GM12878 (cell line): ENCODE results near the gene CACNG4. TPM values are rescaled to one million over a fixed set of nuclear protein-coding genes. Genes with fewer than 3 reads are reported as not detected.
A peak's percentile ranks its signal among the peaks of the same experiment; 100 is the strongest.

Experiments used
- ATAC-seq: fragments of 200-7000 bp; cut with Tn5 transposase; 3 replicates; pipeline ENCODE4 v1.9.1; 2020; ENCODE audit warnings: mild to moderate bottlenecking, moderate library complexity
- BruUV-seq: library from RNA; stranded (reverse); fragments of 400-500 nt; replicated peaks from 2 replicates; lab custom pipeline; 2021; lab: Mats Ljungman, UMichigan
- CTCF ChIA-PET: fragments of 300-600 bp; sonication (Branson Sonifier 250); formaldehyde crosslinking; extraction: SDS; loops from one replicate; lab custom pipeline; 2021; ENCODE audit warnings: inconsistent platforms; lab: Yijun Ruan, JAX
- POLR2A ChIA-PET: fragments of 350-600 bp; formaldehyde crosslinking; extraction: SDS; loops from one replicate; lab custom pipeline; 2021; ENCODE audit warnings: inconsistent platforms; lab: Charles Lee
- RAD21 ChIA-PET: fragments of 300-600 bp; sonication (Branson Sonifier 250); formaldehyde crosslinking; loops from one replicate; lab custom pipeline; 2023; ENCODE audit warnings: antibody characterized with exemption; ENCODE audit not compliant: unreplicated experiment; lab: Charles Lee
- SMC1A ChIA-PET: fragments of 300-600 bp; sonication (Branson Sonifier 250); formaldehyde crosslinking; loops from one replicate; lab custom pipeline; 2023; ENCODE audit not compliant: unreplicated experiment, uncharacterized antibody; lab: Charles Lee
- DNase-seq: peaks from one replicate; pipeline ENCODE4 v3.0.0-alpha.2; 2011; ENCODE audit warnings: low read depth, low spot score
- FAIRE-seq: peaks from 3 replicates; lab custom pipeline; 2011; peaks lifted over from hg19 to GRCh38; lab: Jason Lieb, UNC
- H2AFZ ChIP-seq: 2 replicates; pipeline ENCODE4 v1.6.0; 2011; ENCODE audit warnings: low read depth, low read length, control low read depth; ENCODE audit not compliant: control insufficient read depth
- H3K27ac ChIP-seq: 2 replicates; pipeline ENCODE4 v1.5.1; 2011; ENCODE audit warnings: control low read depth; ENCODE audit not compliant: control insufficient read depth, insufficient read depth
- H3K27me3 ChIP-seq, 2 experiments: replicated peaks in 1 of 2; 2 replicates each; pipeline versions ENCODE4 v1.6.0 to v1.6.1; 2011; ENCODE audit warnings: low read length in 1 of 2; ENCODE audit not compliant: control insufficient read depth in 2 of 2, insufficient read depth in 2 of 2
- H3K36me3 ChIP-seq, 2 experiments: 2 replicates each; pipeline ENCODE4 v1.5.1; 2011; ENCODE audit warnings: low read length in 1 of 2; ENCODE audit not compliant: control insufficient read depth in 2 of 2, insufficient read depth in 2 of 2
- H3K4me1 ChIP-seq: 2 replicates; pipeline ENCODE4 v1.6.1; 2011; ENCODE audit warnings: mild to moderate bottlenecking, low read length, moderate library complexity, mixed read lengths; ENCODE audit not compliant: control insufficient read depth, insufficient read depth
- H3K4me2 ChIP-seq: 2 replicates; pipeline ENCODE4 v1.6.0; 2011; ENCODE audit warnings: control low read depth; ENCODE audit not compliant: control insufficient read depth, insufficient read depth
- H3K4me3 ChIP-seq: fragments of 200-600 bp; sonication (generic); 2 replicates; pipeline ENCODE4 v1.5.1; 2016
- H3K79me2 ChIP-seq: 2 replicates; pipeline ENCODE4 v1.6.0; 2011; ENCODE audit warnings: low read length; ENCODE audit not compliant: control insufficient read depth, insufficient read depth
- H3K9ac ChIP-seq: 2 replicates; pipeline ENCODE4 v1.8.0; 2011; ENCODE audit warnings: low read length, control low read depth, mixed read lengths; ENCODE audit not compliant: control insufficient read depth, insufficient read depth
- H3K9me3 ChIP-seq: replicated peaks from 3 replicates; pipeline ENCODE4 v1.5.1; 2011; ENCODE audit warnings: mild to moderate bottlenecking, low read length; ENCODE audit not compliant: control insufficient read depth, insufficient read depth
- H4K20me1 ChIP-seq: 2 replicates; pipeline ENCODE4 v1.6.0; 2011; ENCODE audit not compliant: control insufficient read depth, insufficient read depth
- BRCA1 ChIP-seq: IDR thresholded peaks from 2 replicates; pipeline ENCODE4 v1.6.1; 2011; ENCODE audit warnings: low read depth, low read length, improper control_type of control experiment
- WGBS: methylation state at CpG from one replicate; pipeline ENCODE4 v1.1.6; 2016; ENCODE audit warnings: low lambda C conversion rate; ENCODE audit not compliant: insufficient replicate concordance, insufficient coverage; ENCODE audit errors: missing lambda C conversion rate; 5-methylcytosine and 5-hydroxymethylcytosine counted together
- in situ Hi-C: fragments of 300-500 bp; cut with MboI; formaldehyde crosslinking; loops from 9 replicates; pipeline ENCODE4 v1.14.3; 2018; ENCODE audit warnings: mixed read lengths
- intact Hi-C: fragments of 100-400 bp; cut with micrococcal nuclease; formaldehyde crosslinking; loops from one replicate; pipeline ENCODE4 v1.14.2; 2022; ENCODE audit not compliant: unreplicated experiment
- polyA plus RNA-seq, 11 experiments: library from polyadenylated mRNA; depleted of rRNA in 4 of 11; unstranded in 6 of 11; stranded (reverse) in 5 of 11; fragments of >200 nt; fragmentation: Nextera tagmentation in 4 of 11; fragmentation: Illumina TruSeq in 1 of 11; extraction: Ambion mirVana in 4 of 11; extraction: Trizol in 1 of 11; gene quantifications; 1 replicate in 1 of 11; 2 replicates in 10 of 11; pipeline versions ENCODE4 v1.2.1 to v1.2.3, GENCODE V29; 2011 to 2016; ENCODE audit warnings: inconsistent platforms in 2 of 11, missing spikeins in 2 of 11, low read depth in 1 of 11
- total RNA-seq, 4 experiments: library from RNA; depleted of rRNA in 3 of 4; stranded (reverse); fragments of >200 nt in 3 of 4; fragmentation: Illumina TruSeq in 1 of 4; extraction: Trizol in 1 of 4; gene quantifications; 2 replicates each; pipeline versions ENCODE4 v1.2.1 to v1.2.3, GENCODE V29; 2013 to 2021
- TF ChIP-seq, protein P1 (sequence below): IDR thresholded peaks from 2 replicates; pipeline ENCODE4 v1.6.1; 2012; ENCODE audit warnings: improper control_type of control experiment, low read depth, low read length; ENCODE audit not compliant: insufficient replicate concordance
- TF ChIP-seq, protein P2 (sequence below), 3 experiments: IDR thresholded peaks in 2 of 3; conservative IDR thresholded peaks in 1 of 3; 2 replicates each; pipeline ENCODE4 v1.5.1; 2011; ENCODE audit warnings: low read depth in 3 of 3, low read length in 3 of 3, mild to moderate bottlenecking in 3 of 3, control low read depth in 2 of 3, moderate library complexity in 2 of 3, inconsistent platforms in 1 of 3, mixed read lengths in 1 of 3; ENCODE audit not compliant: control insufficient read depth in 2 of 3, insufficient read depth in 1 of 3; ENCODE audit errors: extremely low read depth in 1 of 3

The CACNG4 gene
- total and polyA plus RNA-seq, 10 of the 15 experiments (the other 5 are each of a cell fraction or from before 2014, with no cell fraction given) = 0.08 TPM; not detected in 8

DNA sequence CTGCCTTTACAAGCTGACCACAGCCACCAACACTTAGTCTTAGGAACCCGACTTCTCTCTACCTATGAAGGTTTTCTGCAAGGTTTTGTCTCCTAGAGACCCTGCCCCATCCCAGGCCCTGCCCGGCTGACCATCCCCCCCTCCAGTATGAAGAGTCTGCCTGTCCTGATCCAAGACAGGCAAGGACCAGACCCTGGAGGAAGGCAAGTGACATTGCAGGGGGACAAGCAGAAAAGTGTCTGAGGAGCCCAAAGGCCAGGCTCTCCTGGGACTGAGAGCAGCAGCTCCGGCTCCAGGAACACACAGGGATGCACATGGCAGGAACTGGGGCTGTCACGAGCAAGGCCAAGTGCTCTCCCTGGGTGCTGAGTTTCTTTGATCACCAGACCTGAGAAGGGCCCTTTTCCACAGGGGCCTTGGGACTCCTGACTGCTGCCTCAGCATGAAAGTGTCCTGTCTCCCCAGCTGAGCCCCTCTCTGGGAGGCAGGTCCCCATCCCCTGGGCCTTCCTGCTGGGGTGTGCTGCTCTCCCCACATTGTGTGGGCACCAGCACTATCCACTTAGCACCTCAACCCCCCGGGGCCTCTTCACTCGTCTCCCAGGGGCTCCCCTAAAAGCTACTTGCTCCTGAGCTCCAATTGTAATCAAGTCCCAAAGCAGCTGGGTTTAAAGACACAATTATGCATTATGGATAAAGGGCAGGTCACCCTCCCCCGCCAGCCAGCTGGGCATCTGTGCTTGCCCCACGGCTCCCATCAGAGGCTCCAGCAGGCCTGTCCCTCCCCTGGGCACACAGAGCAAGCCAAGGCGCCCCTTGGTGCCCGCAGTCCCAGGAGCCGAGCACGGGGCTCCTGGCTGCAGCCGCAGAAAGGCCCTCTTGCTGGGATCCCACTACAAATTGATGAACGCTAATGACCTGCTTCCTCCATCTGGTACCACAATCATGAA is 11.6 kb upstream of the CACNG4 start:
- Histone ChIP-seq H3K4me1 (peaks cover 15% of the 10 kb centered on the region), H3K4me2 (no peak overlapping the region), H3K4me3 (no peak overlapping the region), H4K20me1 (no peaks in the 10 kb centered on the region), H2AFZ (no peak overlapping the region), H3K27ac (no peak overlapping the region), H3K79me2 (no peaks in the 10 kb centered on the region), H3K36me3 (no peaks in the 10 kb centered on the region), H3K27me3 (no peaks in the 10 kb centered on the region; a peak in 2 of 4 replicates), H3K9ac (no peak overlapping the region)
- in situ Hi-C loops = no loop called here
- no TSS peak for BruUV-seq
- no peak for ATAC-seq
- CTCF ChIA-PET = no interaction called here
- no peak for DNase-seq
- 27% methylated on average over 14 of the region's 14 CpGs for WGBS
- TF ChIP-seq BRCA1 = no peak
- TF ChIP-seq, protein P1, sequence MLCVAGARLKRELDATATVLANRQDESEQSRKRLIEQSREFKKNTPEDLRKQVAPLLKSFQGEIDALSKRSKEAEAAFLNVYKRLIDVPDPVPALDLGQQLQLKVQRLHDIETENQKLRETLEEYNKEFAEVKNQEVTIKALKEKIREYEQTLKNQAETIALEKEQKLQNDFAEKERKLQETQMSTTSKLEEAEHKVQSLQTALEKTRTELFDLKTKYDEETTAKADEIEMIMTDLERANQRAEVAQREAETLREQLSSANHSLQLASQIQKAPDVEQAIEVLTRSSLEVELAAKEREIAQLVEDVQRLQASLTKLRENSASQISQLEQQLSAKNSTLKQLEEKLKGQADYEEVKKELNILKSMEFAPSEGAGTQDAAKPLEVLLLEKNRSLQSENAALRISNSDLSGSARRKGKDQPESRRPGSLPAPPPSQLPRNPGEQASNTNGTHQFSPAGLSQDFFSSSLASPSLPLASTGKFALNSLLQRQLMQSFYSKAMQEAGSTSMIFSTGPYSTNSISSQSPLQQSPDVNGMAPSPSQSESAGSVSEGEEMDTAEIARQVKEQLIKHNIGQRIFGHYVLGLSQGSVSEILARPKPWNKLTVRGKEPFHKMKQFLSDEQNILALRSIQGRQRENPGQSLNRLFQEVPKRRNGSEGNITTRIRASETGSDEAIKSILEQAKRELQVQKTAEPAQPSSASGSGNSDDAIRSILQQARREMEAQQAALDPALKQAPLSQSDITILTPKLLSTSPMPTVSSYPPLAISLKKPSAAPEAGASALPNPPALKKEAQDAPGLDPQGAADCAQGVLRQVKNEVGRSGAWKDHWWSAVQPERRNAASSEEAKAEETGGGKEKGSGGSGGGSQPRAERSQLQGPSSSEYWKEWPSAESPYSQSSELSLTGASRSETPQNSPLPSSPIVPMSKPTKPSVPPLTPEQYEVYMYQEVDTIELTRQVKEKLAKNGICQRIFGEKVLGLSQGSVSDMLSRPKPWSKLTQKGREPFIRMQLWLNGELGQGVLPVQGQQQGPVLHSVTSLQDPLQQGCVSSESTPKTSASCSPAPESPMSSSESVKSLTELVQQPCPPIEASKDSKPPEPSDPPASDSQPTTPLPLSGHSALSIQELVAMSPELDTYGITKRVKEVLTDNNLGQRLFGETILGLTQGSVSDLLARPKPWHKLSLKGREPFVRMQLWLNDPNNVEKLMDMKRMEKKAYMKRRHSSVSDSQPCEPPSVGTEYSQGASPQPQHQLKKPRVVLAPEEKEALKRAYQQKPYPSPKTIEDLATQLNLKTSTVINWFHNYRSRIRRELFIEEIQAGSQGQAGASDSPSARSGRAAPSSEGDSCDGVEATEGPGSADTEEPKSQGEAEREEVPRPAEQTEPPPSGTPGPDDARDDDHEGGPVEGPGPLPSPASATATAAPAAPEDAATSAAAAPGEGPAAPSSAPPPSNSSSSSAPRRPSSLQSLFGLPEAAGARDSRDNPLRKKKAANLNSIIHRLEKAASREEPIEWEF = no peak
- TF ChIP-seq, protein P2, sequence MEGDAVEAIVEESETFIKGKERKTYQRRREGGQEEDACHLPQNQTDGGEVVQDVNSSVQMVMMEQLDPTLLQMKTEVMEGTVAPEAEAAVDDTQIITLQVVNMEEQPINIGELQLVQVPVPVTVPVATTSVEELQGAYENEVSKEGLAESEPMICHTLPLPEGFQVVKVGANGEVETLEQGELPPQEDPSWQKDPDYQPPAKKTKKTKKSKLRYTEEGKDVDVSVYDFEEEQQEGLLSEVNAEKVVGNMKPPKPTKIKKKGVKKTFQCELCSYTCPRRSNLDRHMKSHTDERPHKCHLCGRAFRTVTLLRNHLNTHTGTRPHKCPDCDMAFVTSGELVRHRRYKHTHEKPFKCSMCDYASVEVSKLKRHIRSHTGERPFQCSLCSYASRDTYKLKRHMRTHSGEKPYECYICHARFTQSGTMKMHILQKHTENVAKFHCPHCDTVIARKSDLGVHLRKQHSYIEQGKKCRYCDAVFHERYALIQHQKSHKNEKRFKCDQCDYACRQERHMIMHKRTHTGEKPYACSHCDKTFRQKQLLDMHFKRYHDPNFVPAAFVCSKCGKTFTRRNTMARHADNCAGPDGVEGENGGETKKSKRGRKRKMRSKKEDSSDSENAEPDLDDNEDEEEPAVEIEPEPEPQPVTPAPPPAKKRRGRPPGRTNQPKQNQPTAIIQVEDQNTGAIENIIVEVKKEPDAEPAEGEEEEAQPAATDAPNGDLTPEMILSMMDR (IDR thresholded peaks at IDR 0.05 in 2 of 3, conservative IDR thresholded peaks at IDR 0.05 in 1 of 3; ENCODE audit: control insufficient read depth in 2 of 3, extremely low read depth in 1 of 3, insufficient read depth in 1 of 3, low read depth in 3 of 3, low read length in 3 of 3) = 0 out of 6 replicates have a peak, but pooled peaks of 1 of the 3 experiments have one; percentile 7
- TF ChIP-seq, all 136 proteins: peak for 1
- SMC1A ChIA-PET = no interaction called here
- POLR2A ChIA-PET = no interaction called here
- intact Hi-C loops = no loop called here
- H3K9me3 ChIP-seq = no peaks in the 10 kb centered on the region
- RAD21 ChIA-PET = no interaction called here
- no peak for FAIRE-seq
